ENCODE data around the gene APOBEC3B. TPM values are rescaled to one million over a fixed set of nuclear protein-coding genes. Genes with fewer than 3 reads are reported as not detected.
"Not testable (repeated sequence)": the region's sequence is repeated elsewhere in the genome, so short reads cannot be mapped to it uniquely, and the experiment has no call there.

The APOBEC3B gene
- total RNA-seq, 2 donors from 2014 or later = 0.64 to 12.4 TPM

GRCh38 chr22:38966380-38966702 lies 15.8 kb upstream of the APOBEC3B start:
- Mint-ChIP-seq H3K27me3 (peaks cover 0 to 12% of the 10 kb centered on the region in 2 donors), H3K9me3 (no peaks in the 10 kb centered on the region), H3K4me3 (no peak overlapping the region), H3K4me1 (ENCODE audit: low read depth in 2 of 2) (peaks cover 0 to 10% of the 10 kb centered on the region in 2 donors), H3K27ac (peak overlapping the region in 1 of 2 donors; percentile 41), H3K36me3 (no peaks in the 10 kb centered on the region)
- DNase-seq (ENCODE audit: low spot score) (no peak), ATAC-seq (no peak)

- peak overlapping the region in 1 of 2 donors; percentile 41 for H3K27ac Mint-ChIP-seq
- peaks cover 0 to 10% of the 10 kb centered on the region in 2 donors for H3K4me1 Mint-ChIP-seq (ENCODE audit: low read depth in 2 of 2)
- H3K36me3 Mint-ChIP-seq = no peaks in the 10 kb centered on the region
Observed at GRCh38 chr22:38966942-38967341, 15.2 kb upstream of the APOBEC3B start.

GRCh38 chr22:38967451-38968450 lies 14.4 kb upstream of the APOBEC3B start:
- Mint-ChIP-seq H3K4me1 (ENCODE audit: low read depth in 2 of 2) (peaks cover 0 to 10% of the 10 kb centered on the region in 2 donors), H3K27me3 (peaks cover 0 to 17% of the 10 kb centered on the region in 2 donors), H3K27ac (no peak overlapping the region), H3K4me3 (no peak overlapping the region), H3K36me3 (no peaks in the 10 kb centered on the region), H3K9me3 (no peaks in the 10 kb centered on the region)
- no peak for DNase-seq (ENCODE audit: low spot score)
- ATAC-seq = peak in 1 of 2 donors; percentile 73

More at GRCh38 chr22:38966942-38967341, 15.2 kb upstream of the APOBEC3B start:
- ATAC-seq (no peak), DNase-seq (ENCODE audit: low spot score) (no peak)
- Mint-ChIP-seq H3K27me3 (peaks cover 0 to 17% of the 10 kb centered on the region in 2 donors), H3K4me3 (no peak overlapping the region), H3K9me3 (no peaks in the 10 kb centered on the region)

GRCh38 chr22:38968801-38969200 lies 13.3 kb upstream of the APOBEC3B start:
- ATAC-seq = no peak
- Mint-ChIP-seq H3K4me3 (no peak overlapping the region), H3K27me3 (peaks cover 0 to 17% of the 10 kb centered on the region in 2 donors), H3K27ac (no peak overlapping the region), H3K4me1 (ENCODE audit: low read depth in 2 of 2) (peaks cover 0 to 10% of the 10 kb centered on the region in 2 donors), H3K36me3 (no peaks in the 10 kb centered on the region), H3K9me3 (no peaks in the 10 kb centered on the region)
- no peak for DNase-seq (ENCODE audit: low spot score)

- H3K4me1 Mint-ChIP-seq (ENCODE audit: low read depth in 2 of 2) = peaks cover 0 to 10% of the 10 kb centered on the region in 2 donors
- H3K27me3 Mint-ChIP-seq = peaks cover 0 to 17% of the 10 kb centered on the region in 2 donors
- no peaks in the 10 kb centered on the region for H3K36me3 Mint-ChIP-seq
- peak overlapping the region in 1 of 2 donors; percentile 17 for H3K27ac Mint-ChIP-seq
- ATAC-seq (no peak), DNase-seq (ENCODE audit: low spot score) (no peak)
- no peaks in the 10 kb centered on the region for H3K9me3 Mint-ChIP-seq
- H3K4me3 Mint-ChIP-seq = no peak overlapping the region
Observed at GRCh38 chr22:38970551-38970950, 11.6 kb upstream of the APOBEC3B start.

- no peaks in the 10 kb centered on the region for H3K36me3 Mint-ChIP-seq
- no peaks in the 10 kb centered on the region for H3K9me3 Mint-ChIP-seq
- peaks cover 0 to 10% of the 10 kb centered on the region in 2 donors for H3K4me1 Mint-ChIP-seq (ENCODE audit: low read depth in 2 of 2)
- peaks cover 0 to 17% of the 10 kb centered on the region in 2 donors for H3K27me3 Mint-ChIP-seq
- DNase-seq (ENCODE audit: low spot score) (no peak), ATAC-seq (no peak)
- H3K4me3 Mint-ChIP-seq = no peak overlapping the region
- H3K27ac Mint-ChIP-seq = no peak overlapping the region
Observed at GRCh38 chr22:38971202-38971601, 10.9 kb upstream of the APOBEC3B start.

GRCh38 chr22:38971791-38972190 lies 10.4 kb upstream of the APOBEC3B start:
- Mint-ChIP-seq H3K27me3 (peaks cover 0 to 17% of the 10 kb centered on the region in 2 donors), H3K4me3 (no peak overlapping the region), H3K27ac (no peak overlapping the region), H3K36me3 (no peaks in the 10 kb centered on the region), H3K4me1 (ENCODE audit: low read depth in 2 of 2) (peaks cover 0 to 10% of the 10 kb centered on the region in 2 donors), H3K9me3 (no peaks in the 10 kb centered on the region)
- ATAC-seq = no peak
- DNase-seq (ENCODE audit: low spot score) = no peak

- no peaks in the 10 kb centered on the region for H3K9me3 Mint-ChIP-seq
- peaks cover 0 to 10% of the 10 kb centered on the region in 2 donors for H3K4me1 Mint-ChIP-seq (ENCODE audit: low read depth in 2 of 2)
- ATAC-seq (no peak), DNase-seq (ENCODE audit: low spot score) (no peak)
- H3K27me3 Mint-ChIP-seq = peaks cover 0 to 17% of the 10 kb centered on the region in 2 donors
- H3K36me3 Mint-ChIP-seq = no peaks in the 10 kb centered on the region
- H3K4me3 Mint-ChIP-seq = no peak overlapping the region
- H3K27ac Mint-ChIP-seq = no peak overlapping the region
Observed at GRCh38 chr22:38972558-38972957, 9.6 kb upstream of the APOBEC3B start.

- Mint-ChIP-seq H3K4me1 (ENCODE audit: low read depth in 2 of 2) (peaks cover 0 to 7% of the 10 kb centered on the region in 2 donors), H3K9me3 (no peaks in the 10 kb centered on the region), H3K27ac (no peak overlapping the region), H3K27me3 (peaks cover 0 to 17% of the 10 kb centered on the region in 2 donors), H3K4me3 (no peak overlapping the region), H3K36me3 (no peaks in the 10 kb centered on the region)
- no peak for DNase-seq (ENCODE audit: low spot score)
- peak in 1 of 2 donors; percentile 72 for ATAC-seq
Observed at GRCh38 chr22:38973289-38974169, 8.6 kb upstream of the APOBEC3B start.

GRCh38 chr22:38974170-38974825 lies 7.8 kb upstream of the APOBEC3B start:
- Mint-ChIP-seq H3K4me1 (ENCODE audit: low read depth in 2 of 2) (peaks cover 0 to 7% of the 10 kb centered on the region in 2 donors), H3K9me3 (no peaks in the 10 kb centered on the region), H3K4me3 (no peak overlapping the region), H3K27ac (no peak overlapping the region), H3K36me3 (no peaks in the 10 kb centered on the region), H3K27me3 (peaks cover 0 to 17% of the 10 kb centered on the region in 2 donors)
- ATAC-seq = no peak
- no peak for DNase-seq (ENCODE audit: low spot score)

- DNase-seq (ENCODE audit: low spot score) (no peak), ATAC-seq (no peak)
- Mint-ChIP-seq H3K4me3 (no peak overlapping the region), H3K27me3 (peaks cover 0 to 17% of the 10 kb centered on the region in 2 donors), H3K36me3 (no peaks in the 10 kb centered on the region), H3K27ac (no peak overlapping the region), H3K9me3 (no peaks in the 10 kb centered on the region), H3K4me1 (ENCODE audit: low read depth in 2 of 2) (peaks cover 0 to 7% of the 10 kb centered on the region in 2 donors)
Observed at GRCh38 chr22:38974826-38975175, 7.3 kb upstream of the APOBEC3B start.

GRCh38 chr22:38977289-38977688 lies 4.9 kb upstream of the APOBEC3B start:
- peaks cover 0 to 10% of the 10 kb centered on the region in 2 donors for H3K4me1 Mint-ChIP-seq (ENCODE audit: low read depth in 2 of 2)
- not testable (repeated sequence) for H3K36me3 Mint-ChIP-seq; ATAC-seq; H3K4me3 Mint-ChIP-seq; H3K9me3 Mint-ChIP-seq; H3K27me3 Mint-ChIP-seq; H3K27ac Mint-ChIP-seq; DNase-seq (ENCODE audit: low spot score)

GRCh38 chr22:38980587-38980986 lies 1.6 kb upstream of the APOBEC3B start:
- not testable (repeated sequence) for H3K4me3 Mint-ChIP-seq; H3K27ac Mint-ChIP-seq; H3K36me3 Mint-ChIP-seq; DNase-seq (ENCODE audit: low spot score); ATAC-seq; H3K9me3 Mint-ChIP-seq; H3K27me3 Mint-ChIP-seq
- peaks cover 0 to 23% of the 10 kb centered on the region in 2 donors for H3K4me1 Mint-ChIP-seq (ENCODE audit: low read depth in 2 of 2)
